ENCODE results near the gene MSI1. TPM values are rescaled to one million over a fixed set of nuclear protein-coding genes. Genes with fewer than 3 reads are reported as not detected.

The MSI1 gene
- total and polyA plus RNA-seq, 2 of the 13 experiments (the other 11 are each of a cell fraction or from before 2014, with no cell fraction given): 0.09 to 0.46 TPM

GRCh38 chr12:120292661-120293531, 76.1 kb downstream of the MSI1 start, which contains the start of gene RNU4-1 (continued):
- TF ChIP-seq ZXDC (CRISPR knock-in tag; IDR thresholded peaks at IDR 0.05) (no peak), ZBTB8A (CRISPR knock-in tag; IDR thresholded peaks at IDR 0.05; ENCODE audit: borderline replicate concordance, low read depth) (no peak), RAD21 (CRISPR knock-in tag; IDR thresholded peaks at IDR 0.05) (peak; percentile 22; the same call in 1 of the 2 replicates), ZNF354B (CRISPR knock-in tag; IDR thresholded peaks at IDR 0.05) (no peak), HNF4A (CRISPR knock-in tag; IDR thresholded peaks at IDR 0.05) (no peak; the same call in 1 of the 2 replicates), NCOR1 (IDR thresholded peaks at IDR 0.05; ENCODE audit: borderline replicate concordance, low read length) (no peak), ZNF143 (CRISPR knock-in tag; IDR thresholded peaks at IDR 0.05) (peak; percentile 94), ZNF253 (CRISPR knock-in tag; IDR thresholded peaks at IDR 0.05; ENCODE audit: borderline replicate concordance) (no peak), TSC22D2 (CRISPR knock-in tag; IDR thresholded peaks at IDR 0.05; ENCODE audit: borderline replicate concordance) (no peak), POLR2A (IDR thresholded peaks at IDR 0.05; ENCODE audit: insufficient read depth in 1 of 2, low read depth in 2 of 2, low read length in 2 of 2) (peak; percentile 99 to 100), ZNF678 (CRISPR knock-in tag; IDR thresholded peaks at IDR 0.05) (no peak), RFX5 (IDR thresholded peaks at IDR 0.05; ENCODE audit: low read depth, low read length) (no peak), SP5 (CRISPR knock-in tag; IDR thresholded peaks at IDR 0.05; ENCODE audit: borderline replicate concordance, low read depth) (peak; percentile 42; the same call in 1 of the 2 replicates), ESRRA (CRISPR knock-in tag; IDR thresholded peaks at IDR 0.05; ENCODE audit: low read depth) (0 out of 2 replicates have a peak, but pooled peaks have one; percentile 26), DRAP1 (CRISPR knock-in tag; IDR thresholded peaks at IDR 0.05) (peak; percentile 100), ZNF468 (CRISPR knock-in tag; IDR thresholded peaks at IDR 0.05) (no peak), ZBTB39 (CRISPR knock-in tag; IDR thresholded peaks at IDR 0.05) (no peak), ZBTB10 (CRISPR knock-in tag; IDR thresholded peaks at IDR 0.05; ENCODE audit: borderline replicate concordance) (peak; percentile 59; the same call in 1 of the 2 replicates), ZBTB46 (CRISPR knock-in tag; IDR thresholded peaks at IDR 0.05; ENCODE audit: borderline replicate concordance) (no peak)
